Liver (tissue), 3 donors: ENCODE data around the gene NAP1L4.

Experiments
- ATF3 ChIP-seq: IDR thresholded peaks from 2 replicates; pipeline ENCODE4 v1.6.1; 2016; ENCODE audit warnings: antibody characterized with exemption
- CTCF ChIP-seq: fragments of 150-350 bp; IDR thresholded peaks from 2 replicates; pipeline ENCODE4 v1.5.1; 2017; ENCODE audit warnings: improper control_type of control experiment, low read depth, low read length; ENCODE audit not compliant: missing input control
- MAX ChIP-seq: IDR thresholded peaks from 2 replicates; pipeline ENCODE4 v1.6.1; 2016; ENCODE audit warnings: antibody characterized with exemption
- RAD21 ChIP-seq, 2 donors: IDR thresholded peaks; 2 replicates each; pipeline ENCODE4 v1.6.1; 2016; ENCODE audit warnings: antibody characterized with exemption in 2 of 2, mild to moderate bottlenecking in 2 of 2
- SP1 ChIP-seq: IDR thresholded peaks from 2 replicates; pipeline ENCODE4 v1.6.1; 2018; ENCODE audit warnings: antibody characterized with exemption, mild to moderate bottlenecking
- TAF1 ChIP-seq: conservative IDR thresholded peaks from 2 replicates; pipeline ENCODE4 v1.6.1; 2016; ENCODE audit warnings: antibody characterized with exemption, mild to moderate bottlenecking
- donor health status: healthy.
- donor health status: healthy.

GRCh38 chr11:2945757-2946287, 46.3 kb downstream of the NAP1L4 start:
- TF ChIP-seq SP1 (no peak), CTCF (no peak), ATF3 (no peak), MAX (no peak), TAF1 (no peak), RAD21 (IDR thresholded peaks at IDR 0.05) (no peak)
